Measurements from ENCODE around the gene NYAP2. TPM values are rescaled to one million over a fixed set of nuclear protein-coding genes. Genes with fewer than 3 reads are reported as not detected.

NYAP2 gene
- total RNA-seq, 2 experiments from 2014 or later: not detected

DNA sequence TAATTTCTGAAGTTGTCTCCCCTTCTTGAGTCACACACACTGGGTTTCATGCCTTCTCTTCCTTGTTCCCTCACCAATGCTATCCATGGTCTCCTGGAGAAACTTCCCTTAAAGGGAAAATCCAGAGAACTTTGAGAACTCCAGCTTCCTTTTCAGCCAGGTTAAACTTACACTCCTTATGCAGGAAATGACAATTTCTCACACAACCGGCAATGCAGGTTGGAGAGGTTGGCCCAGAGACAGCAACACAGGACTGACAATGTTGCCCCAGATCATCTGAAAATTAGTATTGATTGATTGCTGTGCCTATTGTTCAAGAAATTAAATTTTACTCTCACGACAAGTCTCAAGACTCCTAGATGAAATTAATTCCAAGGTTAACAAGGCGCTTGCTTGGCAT, 292.2 kb downstream of the NYAP2 start:
- no peaks in the 10 kb centered on the region for H3K36me3 Mint-ChIP-seq (ENCODE audit: low read depth)
- CTCF ChIA-PET: no interaction called here
- POLR2A ChIA-PET: no interaction called here
- DNase-seq: no peak
- H3K27me3 Mint-ChIP-seq: peaks cover 10% of the 10 kb centered on the region
- H3K27ac Mint-ChIP-seq: no peak overlapping the region
- H3K4me1 Mint-ChIP-seq: no peaks in the 10 kb centered on the region
- H3K4me3 Mint-ChIP-seq: no peak overlapping the region
- no peaks in the 10 kb centered on the region for H3K9me3 Mint-ChIP-seq

DNA sequence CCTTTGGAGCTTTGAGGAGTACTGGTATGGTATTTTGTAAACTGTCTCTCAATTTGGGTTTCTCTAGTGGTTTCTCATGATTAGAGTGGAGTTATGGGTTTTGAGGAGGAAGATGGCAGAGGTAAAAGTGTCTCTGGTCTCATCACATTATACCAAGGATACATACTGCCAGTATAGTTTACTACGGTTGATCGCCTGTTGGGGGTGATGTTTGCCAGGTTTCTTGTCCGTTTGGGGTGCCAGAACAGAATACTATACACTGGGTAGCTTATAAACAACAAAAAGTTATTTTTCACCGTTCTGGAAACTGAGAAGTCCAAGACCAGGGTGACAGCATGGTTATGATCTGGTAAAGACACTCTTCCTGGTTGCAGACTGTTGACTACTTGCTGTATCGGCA, 293.7 kb downstream of the NYAP2 start:
- Mint-ChIP-seq H3K4me3 (no peak overlapping the region), H3K9me3 (no peaks in the 10 kb centered on the region), H3K27me3 (peaks cover 10% of the 10 kb centered on the region), H3K4me1 (no peaks in the 10 kb centered on the region), H3K36me3 (ENCODE audit: low read depth) (no peaks in the 10 kb centered on the region), H3K27ac (no peak overlapping the region)
- ChIA-PET POLR2A (no interaction called here), CTCF (no interaction called here)
- DNase-seq: no peak

DNA sequence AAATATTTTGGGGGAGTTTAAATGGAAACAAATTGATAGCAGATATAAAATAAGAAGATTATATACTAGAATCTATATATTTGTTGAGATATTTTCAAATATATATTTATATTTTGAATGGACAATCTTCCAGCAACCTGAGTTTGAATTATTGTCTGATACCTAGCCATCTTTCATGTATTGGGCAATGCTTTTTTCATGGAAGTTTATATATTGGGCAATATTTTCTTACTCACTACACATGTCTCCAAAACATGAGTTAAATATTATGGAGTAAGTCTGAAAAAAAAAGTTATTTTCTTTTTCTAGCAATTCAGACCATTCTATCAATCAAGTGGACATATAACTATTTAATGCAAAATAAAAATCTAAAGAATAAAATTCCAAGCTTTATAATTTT, 295.2 kb downstream of the NYAP2 start:
- POLR2A ChIA-PET: no interaction called here
- no peaks in the 10 kb centered on the region for H3K4me1 Mint-ChIP-seq
- peaks cover 8% of the 10 kb centered on the region for H3K27me3 Mint-ChIP-seq
- H3K36me3 Mint-ChIP-seq (ENCODE audit: low read depth): no peaks in the 10 kb centered on the region
- no peaks in the 10 kb centered on the region for H3K9me3 Mint-ChIP-seq
- CTCF ChIA-PET: no interaction called here
- H3K27ac Mint-ChIP-seq: no peak overlapping the region
- DNase-seq: no peak
- no peak overlapping the region for H3K4me3 Mint-ChIP-seq

DNA sequence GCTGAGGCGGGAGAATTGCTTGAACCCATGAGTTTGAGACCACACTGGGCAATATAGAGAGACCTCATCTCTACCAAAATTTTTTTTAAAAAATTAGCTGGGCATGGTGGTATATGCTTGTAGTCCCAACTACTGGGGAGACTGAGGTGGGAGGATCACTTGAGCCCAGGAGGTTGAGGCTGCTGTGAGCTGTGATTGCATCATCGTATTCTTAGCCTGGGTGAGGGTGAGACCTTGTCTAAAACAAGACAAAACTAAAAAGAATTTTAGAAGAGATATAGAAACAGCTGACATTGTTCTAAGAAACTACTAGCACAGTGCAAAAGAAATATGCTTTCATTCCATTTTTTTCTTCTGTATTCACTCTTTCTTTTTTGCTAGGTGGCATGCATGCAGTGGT, 298.4 kb downstream of the NYAP2 start:
- CTCF ChIA-PET: no interaction called here
- no peak overlapping the region for H3K4me3 Mint-ChIP-seq
- peaks cover 3% of the 10 kb centered on the region for H3K27me3 Mint-ChIP-seq
- DNase-seq: no peak
- no peaks in the 10 kb centered on the region for H3K4me1 Mint-ChIP-seq
- H3K27ac Mint-ChIP-seq: no peak overlapping the region
- POLR2A ChIA-PET: no interaction called here
- no peaks in the 10 kb centered on the region for H3K9me3 Mint-ChIP-seq
- no peaks in the 10 kb centered on the region for H3K36me3 Mint-ChIP-seq (ENCODE audit: low read depth)

Data from activated CD4-positive, alpha-beta T cell treated with anti-CD3 and anti-CD28 coated beads, Interleukin-2, amount 10 ng/mL, durations not matched to agents 7 days and 5 days (primary cell).